ENCODE measurements around the gene AP1B1.

GRCh38 chr22:29342177-29342576, 46.2 kb downstream of the AP1B1 start:
- TF ChIP-seq CTCF (conservative IDR thresholded peaks at IDR 0.05 in 1 of 2, IDR thresholded peaks at IDR 0.05 in 1 of 2; ENCODE audit: low read depth in 1 of 2, low read length in 2 of 2), result no peak
- TF ChIP-seq EZH2 (IDR thresholded peaks at IDR 0.05; ENCODE audit: low read length, missing control alignments), result no peak
